GM21529 (cell line): Measurements from ENCODE around the gene SORCS2.

Experiments
- ATAC-seq: cut with Tn5 transposase; IDR thresholded peaks from one replicate; pipeline ENCODE4 v1.9.1; 2021; ENCODE audit not compliant: unreplicated experiment

SORCS2 gene

DNA sequence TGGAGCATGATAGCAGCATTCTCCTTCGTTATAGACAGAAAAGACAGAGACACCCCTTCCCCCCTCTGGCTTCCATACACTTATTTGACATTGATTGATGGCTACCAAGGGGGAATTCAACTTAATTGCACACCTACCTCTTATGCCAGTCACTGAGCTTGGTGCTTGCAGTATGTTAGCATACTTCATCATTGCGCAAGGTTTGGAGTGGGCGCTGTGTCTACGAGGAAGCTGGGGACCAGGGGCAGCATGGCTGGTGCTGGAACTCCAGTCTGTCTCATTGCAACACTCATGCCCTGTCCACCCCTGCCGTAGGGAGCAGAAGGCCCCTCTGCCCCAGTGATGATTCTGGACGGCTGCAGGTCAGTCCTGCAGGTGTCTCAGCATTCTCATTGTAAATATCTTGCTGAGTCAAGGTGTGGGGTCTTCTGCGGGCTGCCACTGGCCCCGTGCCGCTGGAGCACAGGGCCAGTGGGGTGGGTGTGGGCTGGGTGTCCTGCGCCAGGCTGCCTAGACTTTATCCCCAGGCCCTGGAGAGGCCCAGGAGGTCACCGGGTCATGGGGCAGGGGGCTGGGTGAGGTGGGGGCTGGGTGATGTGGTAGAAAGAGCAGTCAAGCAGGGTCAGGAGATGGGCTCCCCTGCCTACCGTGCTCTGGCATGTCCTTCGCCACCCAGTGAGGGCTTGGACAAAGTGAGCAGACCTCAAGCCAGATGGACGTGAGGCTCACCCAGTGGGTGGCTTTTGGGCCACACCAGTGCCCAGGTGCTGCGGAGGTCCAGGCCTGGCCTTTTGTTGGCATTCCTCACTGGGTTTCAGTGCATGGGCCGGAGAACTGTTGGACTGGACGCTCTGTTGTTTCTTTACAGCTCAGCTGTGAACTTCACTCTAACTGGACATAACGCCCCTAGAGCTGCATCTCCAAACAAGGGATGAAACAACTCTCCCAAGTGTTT is 156.9 kb downstream of the SORCS2 start:
- no peak for ATAC-seq

DNA sequence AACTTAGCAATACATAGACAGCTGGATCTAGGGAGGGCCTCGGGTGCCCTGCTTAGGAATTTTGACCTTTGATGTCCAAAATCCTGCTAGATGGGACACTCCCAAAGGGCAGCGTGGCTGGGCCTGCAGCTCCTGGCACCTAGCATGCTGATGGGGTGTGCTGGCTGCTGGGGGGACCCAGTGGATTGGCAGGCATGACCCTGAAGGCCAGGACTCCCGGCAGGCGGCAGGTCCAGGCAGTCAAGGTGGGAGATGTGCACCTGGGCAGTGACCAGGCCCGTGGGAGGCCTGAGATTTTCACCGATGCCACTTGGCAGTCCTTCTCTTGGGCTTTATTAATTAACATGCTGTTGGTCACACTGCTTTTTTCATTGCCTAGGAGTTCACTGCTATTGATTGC is 158.1 kb downstream of the SORCS2 start:
- no peak for ATAC-seq

DNA sequence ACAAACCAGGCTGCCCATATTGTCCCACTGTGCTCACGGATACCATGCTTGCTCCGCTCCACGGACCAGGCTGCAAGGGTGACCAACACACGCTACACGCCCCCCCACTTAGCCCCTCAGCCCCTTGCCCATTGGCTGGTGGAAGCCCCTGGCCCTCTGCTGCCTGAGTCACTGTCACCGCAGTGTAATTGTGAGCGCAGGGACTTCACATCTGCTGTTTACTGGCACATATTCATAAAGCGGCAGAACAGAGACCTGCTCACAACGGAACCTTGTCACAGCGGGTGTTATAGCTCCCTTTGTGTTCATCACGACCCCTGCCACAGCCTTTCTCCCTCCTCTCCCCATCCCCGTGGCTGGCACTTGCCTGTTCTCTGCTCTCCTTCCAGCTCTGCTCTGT is 158.7 kb downstream of the SORCS2 start:
- ATAC-seq: no peak

DNA sequence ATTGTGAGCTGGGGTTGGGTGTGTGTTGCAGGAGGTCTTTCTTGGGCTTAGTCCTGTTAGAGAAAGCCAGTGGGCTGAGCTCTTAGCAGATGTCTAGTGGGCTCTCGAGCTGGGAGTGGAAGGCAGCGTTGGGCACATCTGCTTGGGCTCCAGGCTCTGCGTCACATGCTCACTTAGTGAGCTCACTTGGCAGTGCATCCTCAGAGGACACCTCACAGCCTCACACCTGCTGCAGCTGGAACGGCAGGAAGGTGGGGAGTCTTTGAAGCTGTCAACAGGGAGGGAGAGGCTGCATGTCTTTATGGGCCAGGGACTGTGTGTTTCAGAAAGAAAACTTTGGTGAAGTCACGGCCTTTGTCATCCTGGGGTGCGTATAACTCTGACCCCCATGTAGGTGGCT is 160.1 kb downstream of the SORCS2 start:
- ATAC-seq: no peak

DNA sequence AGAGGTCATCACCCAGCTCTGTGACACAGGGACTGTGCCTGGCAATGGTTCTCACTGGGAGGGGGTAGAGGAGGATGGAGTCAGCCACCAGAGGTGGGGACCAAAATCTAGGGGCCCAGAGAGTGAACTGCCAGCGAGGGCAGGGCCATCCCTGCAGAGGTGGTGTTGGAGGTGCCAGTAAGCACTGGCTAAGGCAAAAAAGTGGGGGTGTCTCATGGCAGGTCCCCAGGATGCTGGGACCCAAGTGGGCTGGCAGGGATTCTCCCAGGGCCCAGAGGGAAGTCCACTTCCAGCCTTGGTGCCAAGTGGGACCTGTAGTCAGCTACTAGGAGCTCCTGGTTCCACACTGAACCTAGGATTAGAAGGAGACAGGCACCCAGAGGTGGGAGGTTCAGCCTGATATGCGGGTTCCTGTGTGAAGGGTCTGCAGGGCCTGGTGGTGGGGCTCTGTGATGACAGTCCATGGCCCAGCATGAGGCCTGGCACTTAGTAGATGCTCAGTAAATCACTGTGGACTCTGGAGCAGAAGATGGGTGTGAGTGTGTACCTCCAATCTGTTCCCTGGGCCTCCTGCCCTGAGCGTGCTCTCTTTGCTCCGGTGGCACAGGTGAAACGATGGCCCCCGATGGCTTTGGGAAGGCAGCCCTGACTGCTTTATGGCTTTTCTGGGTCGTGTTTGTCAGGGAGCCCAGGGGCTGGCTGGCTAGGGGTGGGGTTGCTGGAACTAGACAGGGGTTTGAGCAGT is 160.9 kb downstream of the SORCS2 start:
- ATAC-seq: no peak

DNA sequence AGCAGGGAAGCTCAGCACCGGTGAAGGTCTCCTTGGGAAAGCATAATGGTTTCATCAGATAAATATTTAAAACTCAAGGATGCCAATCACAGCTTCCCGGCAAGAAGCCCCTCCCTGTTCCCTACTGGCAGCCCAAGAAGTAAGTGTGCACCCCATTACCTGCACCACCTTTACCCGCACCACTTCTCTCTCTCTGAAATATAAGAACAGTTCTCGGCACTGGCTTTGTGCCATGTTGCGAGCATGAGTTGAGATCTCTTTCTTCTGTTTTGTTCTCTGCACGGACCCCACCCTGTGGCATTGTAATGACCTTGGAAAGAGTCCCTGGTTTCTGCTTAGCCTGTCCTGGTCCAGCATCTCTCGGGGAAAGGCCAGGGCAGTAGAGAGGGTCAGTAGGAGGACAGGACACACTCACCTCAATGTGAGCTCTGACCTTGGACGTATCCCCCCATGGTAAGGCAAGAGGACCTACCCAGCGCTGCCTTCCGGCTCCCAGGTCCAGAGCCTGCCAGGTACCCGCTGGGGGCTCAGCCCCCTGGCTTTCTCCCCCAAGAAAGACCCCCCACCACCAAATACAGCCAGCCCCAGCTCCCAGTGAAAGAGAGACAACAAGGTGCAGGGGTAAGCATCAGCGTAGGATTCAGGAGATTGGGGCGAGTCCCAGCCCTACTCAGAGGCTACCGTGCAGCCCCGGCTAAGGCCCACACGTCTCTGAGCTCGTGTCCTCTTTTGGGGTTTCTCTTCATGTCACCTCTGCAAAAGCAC is 161.7 kb downstream of the SORCS2 start:
- no peak for ATAC-seq

DNA sequence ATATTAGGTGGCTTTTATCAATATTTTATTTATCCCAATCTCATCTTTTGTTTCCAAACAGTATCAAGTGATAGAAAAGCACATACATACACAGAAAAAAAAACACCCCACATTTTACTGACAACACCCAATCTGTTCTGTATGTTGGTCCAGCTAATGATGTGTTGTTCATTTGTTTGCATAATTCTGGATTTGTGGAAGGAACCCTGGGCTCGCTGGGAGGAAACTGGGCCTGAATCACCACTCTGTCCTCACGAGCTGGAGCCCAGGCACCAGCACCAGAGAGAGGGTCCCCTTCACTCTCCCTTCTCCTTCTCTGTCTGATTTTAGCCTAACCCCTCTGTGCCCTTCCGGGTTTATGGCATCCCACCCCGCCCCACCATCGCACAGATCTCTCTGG is 162.6 kb downstream of the SORCS2 start:
- no peak for ATAC-seq

DNA sequence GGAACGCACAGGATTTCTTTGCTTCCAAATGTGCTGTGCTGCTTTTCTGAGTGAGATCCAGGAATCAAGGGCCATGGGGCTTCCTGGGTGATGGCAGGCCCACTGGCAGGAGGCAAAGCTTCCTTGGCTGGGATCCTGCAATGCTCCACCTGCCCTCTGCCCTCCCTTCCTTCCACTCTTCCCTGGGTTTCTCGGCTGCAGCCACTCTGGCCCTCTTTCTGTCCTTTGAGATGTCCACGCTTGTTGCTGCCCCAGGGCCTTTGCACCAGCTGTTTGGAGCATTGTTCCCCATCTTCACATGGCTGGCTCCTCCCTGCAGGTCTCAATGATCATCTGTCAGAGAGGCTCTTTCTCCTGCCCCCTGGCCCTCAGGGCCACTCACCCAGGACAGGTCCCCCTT is 163.5 kb downstream of the SORCS2 start:
- no peak for ATAC-seq

DNA sequence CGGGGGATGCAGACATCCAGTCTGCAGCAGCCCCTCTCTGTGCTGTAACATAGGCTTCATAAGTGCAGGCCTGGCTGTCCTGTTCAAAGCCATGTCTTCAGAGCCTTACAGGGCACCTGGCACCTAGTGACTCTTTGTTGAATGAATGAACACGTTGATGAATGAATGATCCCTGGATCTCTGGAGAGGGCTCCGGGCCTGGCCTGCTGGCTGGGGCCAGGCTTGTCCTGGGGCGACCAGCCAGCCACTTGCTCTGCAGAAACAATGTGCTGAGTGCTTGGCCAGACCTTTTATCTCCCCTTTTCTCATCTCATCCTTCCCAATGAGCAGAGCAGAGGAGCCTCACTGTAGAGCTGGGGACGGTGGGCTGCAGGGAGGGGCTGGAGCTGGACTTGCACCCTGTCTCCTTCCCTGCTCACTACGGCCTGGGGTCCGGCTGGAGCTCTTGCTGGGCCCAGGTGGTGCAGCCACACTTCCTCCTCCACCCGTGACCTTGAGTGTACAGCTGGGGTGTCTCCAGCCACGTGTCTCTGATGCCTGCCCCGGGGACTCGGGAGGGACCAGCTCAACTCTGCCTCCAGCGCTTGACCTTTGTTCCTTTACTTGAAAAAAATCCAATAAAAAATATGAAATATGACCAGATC is 164.5 kb downstream of the SORCS2 start:
- no peak for ATAC-seq

DNA sequence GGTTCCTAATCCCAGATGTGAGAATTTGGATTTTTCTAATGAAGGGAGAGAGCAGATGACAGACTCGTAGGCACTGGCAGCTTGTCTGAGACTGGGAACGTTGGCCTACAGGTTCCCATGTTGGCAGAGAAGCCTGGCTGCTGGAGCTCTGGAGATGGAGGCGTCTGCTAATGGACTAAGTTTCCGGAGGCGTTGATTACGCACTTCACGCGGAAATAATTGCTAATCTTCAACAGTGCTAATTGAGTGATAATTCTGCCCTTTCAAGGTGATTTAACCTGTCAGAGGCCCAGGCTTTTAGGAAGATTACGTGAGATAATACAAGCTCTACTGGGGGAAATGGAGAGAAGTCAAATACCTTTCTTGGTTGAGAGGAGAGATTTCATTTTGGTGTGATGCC is 165.0 kb downstream of the SORCS2 start:
- no peak for ATAC-seq

DNA sequence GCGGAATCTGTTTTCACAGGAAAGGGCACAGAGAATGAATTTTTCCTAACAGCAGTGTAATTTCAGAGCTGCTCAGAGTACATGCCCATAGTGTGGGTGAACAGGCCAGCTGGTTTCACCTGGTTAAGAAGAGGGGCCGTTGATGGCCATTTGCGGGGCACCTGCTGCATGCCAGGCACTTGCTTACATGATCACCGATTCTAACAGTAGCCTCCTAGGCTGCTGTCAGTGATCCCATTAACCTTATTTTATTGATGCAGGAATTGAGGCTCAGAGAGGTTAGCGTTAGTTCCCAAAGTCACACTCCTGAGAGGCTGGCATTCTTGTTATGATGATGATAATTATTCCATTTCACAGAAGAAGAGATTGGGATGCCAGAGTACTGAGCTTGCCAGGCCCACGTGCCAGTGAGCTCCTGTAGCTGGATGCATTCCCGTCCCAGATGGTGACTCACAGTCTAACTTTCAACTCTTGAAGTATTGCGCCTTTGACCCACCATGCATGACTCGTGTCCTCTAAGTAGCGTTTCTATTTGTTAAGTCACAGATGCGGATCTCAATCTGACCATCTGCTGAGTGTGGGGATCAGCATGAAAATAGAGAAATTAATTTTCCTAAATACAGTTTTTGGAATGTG is 165.9 kb downstream of the SORCS2 start:
- no peak for ATAC-seq

DNA sequence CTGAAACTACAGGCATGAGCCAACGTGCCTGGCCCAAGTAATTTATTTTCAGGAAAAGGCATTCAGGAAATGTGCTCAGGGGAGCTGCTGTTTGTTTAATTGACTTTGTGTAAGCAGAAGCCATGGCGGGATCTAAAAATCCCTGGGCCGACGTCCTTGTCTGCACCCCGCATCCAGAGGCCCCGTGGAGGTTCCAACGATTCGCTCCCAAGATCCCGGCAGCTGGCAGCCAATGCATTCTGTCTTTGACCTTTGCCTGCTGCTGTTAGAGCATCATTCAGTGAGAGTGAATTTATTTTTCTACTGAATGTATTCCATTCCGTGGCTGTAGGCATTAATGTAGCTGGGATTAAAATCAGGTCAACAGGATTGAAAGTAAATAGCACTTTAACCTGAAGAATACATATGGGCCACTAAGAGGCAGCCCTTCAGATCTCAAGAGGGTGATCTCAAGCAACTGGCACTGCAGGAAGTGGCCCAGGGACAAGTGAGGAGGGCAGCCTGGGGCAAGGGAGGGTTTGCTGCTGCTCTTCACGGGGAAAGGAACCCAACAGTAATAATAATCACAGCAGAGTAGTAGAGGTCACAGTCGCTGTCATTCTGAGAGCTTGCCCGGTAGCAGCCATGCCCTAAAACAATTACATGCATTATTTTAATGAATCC is 167.2 kb downstream of the SORCS2 start:
- ATAC-seq: no peak

DNA sequence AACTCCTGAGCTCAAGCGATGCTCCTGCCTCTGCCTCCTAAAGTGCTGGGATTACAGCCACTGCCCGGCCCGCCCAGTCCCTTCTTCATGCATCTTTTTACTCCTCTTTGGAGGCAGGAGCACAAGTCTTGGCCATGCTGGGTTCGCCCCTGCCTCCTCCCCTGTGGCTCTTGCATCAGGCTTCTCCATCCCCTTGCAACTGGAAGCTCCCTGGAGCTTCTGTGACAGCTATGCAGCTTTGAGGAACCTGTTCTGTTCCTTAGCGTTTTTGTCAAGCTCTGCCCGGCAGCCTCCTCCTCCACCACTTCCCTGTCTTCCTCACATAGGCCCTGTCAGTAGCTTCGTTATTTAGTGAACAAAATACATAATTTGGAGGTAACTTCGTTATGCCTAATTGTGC is 168.5 kb downstream of the SORCS2 start:
- no peak for ATAC-seq

DNA sequence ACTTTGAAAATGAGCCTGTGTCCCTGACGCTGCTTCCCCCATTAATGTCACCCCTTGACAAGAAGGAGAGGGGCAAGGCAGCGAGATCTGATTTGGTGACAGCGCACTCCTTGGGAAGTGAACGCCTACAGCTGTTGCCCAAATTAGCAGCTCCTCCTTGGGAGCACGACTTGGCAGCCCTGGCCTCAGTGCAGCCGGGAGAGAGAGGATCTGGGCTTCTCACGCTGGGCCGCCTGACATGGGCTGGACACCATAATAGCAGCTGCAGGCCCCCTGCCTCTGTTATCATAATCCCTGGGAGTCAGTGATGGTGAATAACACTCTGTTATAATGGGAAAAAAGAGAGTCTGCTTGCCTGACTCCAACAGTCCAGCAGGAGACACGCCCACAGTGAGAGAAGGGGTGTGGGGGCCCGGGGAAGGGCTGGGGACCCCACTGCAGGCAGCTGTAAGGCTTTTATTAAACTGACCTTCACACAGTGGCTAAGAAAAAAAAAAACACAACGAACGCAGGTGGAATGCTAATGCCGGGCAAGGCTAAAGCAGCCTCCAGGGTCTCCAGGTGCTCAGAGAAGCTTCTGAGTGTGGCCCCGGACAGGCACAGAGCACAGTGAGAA is 169.1 kb downstream of the SORCS2 start:
- no peak for ATAC-seq

DNA sequence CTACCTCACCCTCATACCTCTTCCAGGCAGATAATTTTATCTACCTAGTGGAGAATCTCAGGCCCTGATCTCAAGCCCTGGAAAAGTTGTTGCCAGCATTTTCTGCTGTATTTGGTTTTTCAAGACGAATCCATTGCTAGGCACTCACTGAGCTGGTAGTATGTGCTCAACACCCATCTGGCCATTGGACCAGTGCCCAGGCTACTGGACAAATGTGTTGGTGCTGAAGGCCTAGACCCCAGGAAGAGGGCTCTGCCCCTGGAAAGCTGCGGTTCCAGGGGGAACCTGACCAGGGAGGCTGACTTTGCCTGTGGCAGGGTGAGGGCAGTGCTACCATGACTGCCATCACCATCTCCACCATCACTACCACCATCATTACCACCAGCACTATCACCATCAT is 170.0 kb downstream of the SORCS2 start:
- ATAC-seq: no peak

DNA sequence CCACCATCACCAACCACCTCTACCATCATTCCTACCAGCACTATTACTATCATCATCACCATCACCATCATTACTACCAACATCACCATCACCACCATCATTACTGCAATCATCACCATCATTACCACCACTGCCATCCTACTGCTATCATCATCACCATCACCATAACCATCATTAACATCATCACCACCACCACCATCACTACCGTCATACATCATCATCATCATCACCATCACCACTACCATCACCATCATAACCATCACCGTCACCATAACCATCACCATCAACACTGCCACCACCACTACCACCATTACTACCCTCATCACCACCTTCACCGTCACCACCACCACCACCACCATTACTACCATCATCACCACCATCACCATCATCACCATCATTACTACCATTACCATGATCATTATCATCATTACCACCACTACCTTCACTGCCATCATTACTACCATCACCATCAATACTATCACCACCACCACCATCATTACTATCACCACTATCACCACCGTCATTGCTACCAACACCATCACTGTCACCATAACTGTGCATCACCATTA is 170.6 kb downstream of the SORCS2 start:
- no peak for ATAC-seq

DNA sequence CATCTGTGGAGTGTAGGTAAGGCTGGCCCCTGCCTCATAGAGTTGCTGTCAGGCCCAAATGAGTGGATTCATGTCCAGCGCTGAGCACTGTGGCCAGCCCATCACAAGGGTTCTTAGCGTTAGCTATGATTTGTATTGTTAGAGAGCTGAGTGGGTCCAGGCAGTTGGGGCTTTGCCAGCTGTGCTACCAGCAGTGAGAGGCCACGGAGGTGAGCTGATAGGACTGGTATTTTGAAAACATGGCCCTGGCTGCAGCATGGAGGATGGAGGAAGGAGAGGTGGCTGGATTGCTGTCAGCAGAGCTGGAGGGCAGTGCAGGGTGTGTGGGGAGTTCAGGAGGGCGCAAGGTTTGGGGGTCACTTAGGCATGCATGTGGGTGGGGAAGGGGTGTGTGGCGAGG is 172.6 kb downstream of the SORCS2 start:
- no peak for ATAC-seq

DNA sequence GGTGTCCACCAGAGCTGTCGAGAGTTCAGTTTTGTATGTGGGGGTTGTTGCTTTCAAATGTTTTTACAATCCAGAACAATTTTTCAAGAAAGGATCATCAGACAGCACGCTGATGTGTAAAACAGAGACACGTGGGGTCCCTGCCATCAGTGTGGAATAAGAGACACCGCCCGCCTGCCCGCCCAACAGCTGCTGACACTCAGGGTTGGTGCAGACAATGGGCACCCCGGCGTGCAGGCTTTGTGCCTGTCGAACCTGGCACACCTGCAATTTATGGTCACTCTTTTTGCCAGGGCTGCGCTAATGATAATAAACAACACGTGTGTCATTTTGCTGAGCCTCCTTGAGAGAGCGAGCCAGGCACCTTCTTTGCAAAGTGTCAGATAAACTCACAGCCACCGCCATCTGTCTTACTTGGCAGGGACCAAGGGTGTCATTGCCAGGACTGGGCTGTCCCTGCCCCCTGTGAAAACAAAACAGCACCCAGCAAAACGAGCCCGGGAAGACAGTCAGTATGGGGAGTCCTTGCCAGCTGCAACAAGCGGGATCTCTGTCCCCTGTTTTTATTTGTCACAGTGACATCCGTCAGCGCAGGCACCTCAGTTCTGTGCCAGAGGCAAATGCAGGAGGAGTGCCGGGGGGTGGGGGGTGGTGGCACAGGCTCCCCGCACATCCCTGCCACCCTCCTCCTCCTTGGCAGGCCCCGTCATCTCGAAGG is 173.3 kb downstream of the SORCS2 start:
- no peak for ATAC-seq
